GM18526 (cell line): Measurements from ENCODE around the gene EPB41L2.

Experiments used
- POLR2A ChIP-seq: IDR thresholded peaks from 3 replicates; pipeline ENCODE4 v1.6.1; 2011; ENCODE audit not compliant: insufficient read length; ENCODE audit errors: extremely low read depth

EPB41L2 gene

GRCh38 chr6:130864344-130864743, 198.7 kb downstream of the EPB41L2 start:
- TF ChIP-seq POLR2A: no peak

- no peak for TF ChIP-seq POLR2A
These were observed 199.4 kb downstream of the EPB41L2 start for GRCh38 chr6:130863415-130864230.

GRCh38 chr6:130862370-130862769, 200.7 kb downstream of the EPB41L2 start:
- TF ChIP-seq POLR2A: no peak

GRCh38 chr6:130859161-130859867, 203.7 kb downstream of the EPB41L2 start:
- no peak for TF ChIP-seq POLR2A

GRCh38 chr6:130858498-130859160, 204.4 kb downstream of the EPB41L2 start:
- TF ChIP-seq POLR2A: no peak

GRCh38 chr6:130858054-130858453, 205.0 kb downstream of the EPB41L2 start:
- TF ChIP-seq POLR2A: no peak

- TF ChIP-seq POLR2A: no peak
These were observed 209.4 kb downstream of the EPB41L2 start for GRCh38 chr6:130853555-130854183.

- TF ChIP-seq POLR2A: no peak
These were observed 210.0 kb downstream of the EPB41L2 start for GRCh38 chr6:130852844-130853554.

GRCh38 chr6:130851026-130851425, 212.0 kb downstream of the EPB41L2 start:
- TF ChIP-seq POLR2A: no peak

GRCh38 chr6:130849594-130849993, 213.5 kb downstream of the EPB41L2 start:
- no peak for TF ChIP-seq POLR2A

GRCh38 chr6:130848945-130849344, 214.1 kb downstream of the EPB41L2 start:
- no peak for TF ChIP-seq POLR2A

GRCh38 chr6:130847001-130847910, 215.8 kb downstream of the EPB41L2 start:
- no peak for TF ChIP-seq POLR2A

GRCh38 chr6:130846501-130846900, 216.5 kb downstream of the EPB41L2 start:
- no peak for TF ChIP-seq POLR2A

- no peak for TF ChIP-seq POLR2A
These were observed 219.3 kb downstream of the EPB41L2 start for GRCh38 chr6:130843575-130844320.
